ENCODE results near the gene SPATC1L. TPM values are rescaled to one million over a fixed set of nuclear protein-coding genes. Genes with fewer than 3 reads are reported as not detected.
"Not testable (repeated sequence)": the region's sequence is repeated elsewhere in the genome, so short reads cannot be mapped to it uniquely, and the experiment has no call there.

The SPATC1L gene
- total RNA-seq, 1 donor from 2014 or later: 32.8 TPM

DNA sequence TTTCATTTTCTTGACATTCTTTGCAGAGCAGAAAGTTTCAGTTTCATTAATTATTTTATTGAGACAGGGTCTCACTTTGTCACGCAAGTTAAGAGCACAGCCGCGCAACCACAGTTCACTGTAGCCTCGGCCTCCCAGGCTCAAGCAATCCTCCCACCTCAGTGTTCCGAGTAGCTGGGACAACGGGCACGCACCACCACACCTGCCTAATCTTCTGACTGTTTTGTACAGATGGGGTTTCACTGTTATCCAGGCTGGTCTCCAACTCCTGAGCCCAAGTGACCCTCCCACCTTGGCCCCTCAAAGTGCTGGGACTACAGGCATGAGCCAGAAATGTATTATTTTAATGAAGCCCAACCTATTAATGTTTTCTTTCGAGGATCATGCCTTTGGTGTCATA lies 3.0 kb upstream of the SPATC1L start:
- H3K4me3 Mint-ChIP-seq (ENCODE audit: low read depth): no peak overlapping the region
- no peak overlapping the region for H3K27ac Mint-ChIP-seq
- peaks cover 3% of the 10 kb centered on the region for H3K36me3 Mint-ChIP-seq (ENCODE audit: insufficient read depth)
- no peaks in the 10 kb centered on the region for H3K27me3 Mint-ChIP-seq
- TF ChIP-seq, protein P1, sequence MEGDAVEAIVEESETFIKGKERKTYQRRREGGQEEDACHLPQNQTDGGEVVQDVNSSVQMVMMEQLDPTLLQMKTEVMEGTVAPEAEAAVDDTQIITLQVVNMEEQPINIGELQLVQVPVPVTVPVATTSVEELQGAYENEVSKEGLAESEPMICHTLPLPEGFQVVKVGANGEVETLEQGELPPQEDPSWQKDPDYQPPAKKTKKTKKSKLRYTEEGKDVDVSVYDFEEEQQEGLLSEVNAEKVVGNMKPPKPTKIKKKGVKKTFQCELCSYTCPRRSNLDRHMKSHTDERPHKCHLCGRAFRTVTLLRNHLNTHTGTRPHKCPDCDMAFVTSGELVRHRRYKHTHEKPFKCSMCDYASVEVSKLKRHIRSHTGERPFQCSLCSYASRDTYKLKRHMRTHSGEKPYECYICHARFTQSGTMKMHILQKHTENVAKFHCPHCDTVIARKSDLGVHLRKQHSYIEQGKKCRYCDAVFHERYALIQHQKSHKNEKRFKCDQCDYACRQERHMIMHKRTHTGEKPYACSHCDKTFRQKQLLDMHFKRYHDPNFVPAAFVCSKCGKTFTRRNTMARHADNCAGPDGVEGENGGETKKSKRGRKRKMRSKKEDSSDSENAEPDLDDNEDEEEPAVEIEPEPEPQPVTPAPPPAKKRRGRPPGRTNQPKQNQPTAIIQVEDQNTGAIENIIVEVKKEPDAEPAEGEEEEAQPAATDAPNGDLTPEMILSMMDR (IDR thresholded peaks at IDR 0.05; ENCODE audit: unreplicated experiment): no peak
- no peak for DNase-seq (ENCODE audit: low spot score, unreplicated experiment)
- H3K4me1 Mint-ChIP-seq (ENCODE audit: low read depth): peaks cover 4% of the 10 kb centered on the region
- H3K9me3 Mint-ChIP-seq (ENCODE audit: low read depth): no peaks in the 10 kb centered on the region

DNA sequence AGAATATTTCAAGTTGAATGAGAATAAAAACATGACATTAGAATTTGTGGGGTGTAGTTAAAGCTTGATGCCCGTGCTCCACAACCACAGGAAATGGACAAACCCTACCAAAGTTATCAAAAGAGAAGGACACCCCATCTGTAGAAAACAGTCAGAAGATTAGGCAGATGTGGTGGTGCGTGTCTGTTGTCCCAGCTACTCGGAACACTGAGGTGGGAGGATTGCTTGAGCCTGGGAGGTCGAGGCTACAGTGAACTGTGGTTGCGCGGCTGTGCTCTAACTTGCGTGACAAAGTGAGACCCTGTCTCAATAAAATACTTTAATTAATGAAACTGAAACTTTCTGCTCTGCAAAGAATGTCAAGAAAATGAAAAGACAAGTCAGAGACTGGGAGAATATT lies 1.5 kb upstream of the SPATC1L start:
- Mint-ChIP-seq H3K4me3 (ENCODE audit: low read depth) (peak overlapping the region; percentile 88), H3K27ac (no peak overlapping the region), H3K36me3 (ENCODE audit: insufficient read depth) (peaks cover 3% of the 10 kb centered on the region), H3K27me3 (no peaks in the 10 kb centered on the region), H3K9me3 (ENCODE audit: low read depth) (no peaks in the 10 kb centered on the region), H3K4me1 (ENCODE audit: low read depth) (peaks cover 4% of the 10 kb centered on the region)
- DNase-seq (ENCODE audit: low spot score, unreplicated experiment): no peak
- TF ChIP-seq, protein P1 (IDR thresholded peaks at IDR 0.05; ENCODE audit: unreplicated experiment): no peak

DNA sequence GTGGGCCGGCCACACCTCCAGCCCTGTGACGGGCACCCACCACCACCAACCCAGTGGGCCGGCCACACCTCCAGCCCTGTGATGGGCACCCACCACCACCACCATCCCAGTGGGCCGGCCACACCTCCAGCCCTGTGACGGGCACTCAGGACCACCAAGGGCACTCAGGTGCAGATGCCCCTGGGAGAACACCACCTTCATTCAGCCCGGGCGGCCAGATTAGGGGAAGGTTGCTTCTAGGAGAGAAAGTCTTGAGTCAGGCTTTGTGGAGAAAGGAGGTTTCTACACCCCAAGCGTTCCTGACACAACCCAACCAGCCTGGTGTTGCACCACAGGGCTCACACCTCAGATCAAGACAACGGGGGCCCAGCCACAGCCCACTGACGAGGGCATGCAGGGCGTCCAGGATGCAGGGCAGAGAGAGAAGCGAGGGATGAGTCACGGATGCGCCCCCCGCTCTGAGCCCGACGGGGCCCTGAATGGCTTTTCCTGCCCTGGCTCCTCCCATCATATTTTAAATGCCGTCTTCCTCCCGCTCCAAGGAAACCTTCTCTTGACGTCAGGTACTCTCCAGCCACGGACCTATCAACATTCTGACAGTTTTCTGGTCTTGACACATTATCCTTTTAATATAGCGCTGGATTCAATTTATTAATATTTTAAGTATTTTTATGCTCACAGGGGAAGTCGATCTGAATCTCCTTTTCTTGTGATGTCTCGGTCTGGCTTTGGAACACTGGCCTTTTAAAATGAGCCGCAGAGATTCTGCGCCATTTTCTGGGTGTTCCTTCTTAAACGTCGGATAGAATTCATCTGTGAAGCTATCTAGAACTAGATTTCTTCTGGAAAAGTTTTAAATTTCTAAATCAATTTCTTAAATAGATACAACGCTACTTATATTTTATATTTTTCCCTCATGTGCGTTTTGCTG lies 631 bp upstream of the SPATC1L start:
- peak; percentile 79 for DNase-seq (ENCODE audit: low spot score, unreplicated experiment)
- TF ChIP-seq, protein P1 (IDR thresholded peaks at IDR 0.05; ENCODE audit: unreplicated experiment): no peak
- Mint-ChIP-seq H3K36me3 (ENCODE audit: insufficient read depth) (peaks cover 3% of the 10 kb centered on the region), H3K27ac (peak overlapping the region; percentile 95), H3K4me1 (ENCODE audit: low read depth) (peaks cover 4% of the 10 kb centered on the region), H3K9me3 (ENCODE audit: low read depth) (no peaks in the 10 kb centered on the region), H3K27me3 (no peaks in the 10 kb centered on the region), H3K4me3 (ENCODE audit: low read depth) (peak overlapping the region; percentile 88)

DNA sequence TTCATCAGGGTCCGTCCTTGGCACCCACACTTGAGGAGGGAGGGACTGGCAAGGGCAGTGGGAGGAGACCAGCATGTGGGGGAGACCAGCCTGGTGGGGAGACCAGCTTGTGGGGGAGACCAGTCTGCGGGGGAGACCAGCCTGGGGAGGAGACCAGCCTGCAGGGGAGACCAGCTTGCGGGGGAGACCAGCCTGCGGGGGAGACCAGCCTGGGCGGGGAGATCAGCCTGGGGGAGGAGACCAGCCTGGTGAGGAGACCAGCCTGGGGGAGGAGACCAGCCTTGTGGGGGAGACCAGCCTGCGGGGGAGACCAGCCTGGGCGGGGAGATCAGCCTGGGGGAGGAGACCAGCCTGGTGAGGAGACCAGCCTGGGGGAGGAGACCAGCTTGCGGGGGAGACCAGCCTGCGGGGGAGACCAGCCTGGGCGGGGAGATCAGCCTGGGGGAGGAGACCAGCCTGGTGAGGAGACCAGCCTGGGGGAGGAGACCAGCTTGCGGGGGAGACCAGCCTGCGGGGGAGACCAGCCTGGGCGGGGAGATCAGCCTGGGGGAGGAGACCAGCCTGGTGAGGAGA lies 836 bp downstream of the SPATC1L start:
- not testable (repeated sequence) for H3K9me3 Mint-ChIP-seq (ENCODE audit: low read depth); H3K27me3 Mint-ChIP-seq; DNase-seq (ENCODE audit: low spot score, unreplicated experiment); H3K36me3 Mint-ChIP-seq (ENCODE audit: insufficient read depth); H3K4me1 Mint-ChIP-seq (ENCODE audit: low read depth); H3K27ac Mint-ChIP-seq
- H3K4me3 Mint-ChIP-seq (ENCODE audit: low read depth): peak overlapping the region; percentile 91

DNA sequence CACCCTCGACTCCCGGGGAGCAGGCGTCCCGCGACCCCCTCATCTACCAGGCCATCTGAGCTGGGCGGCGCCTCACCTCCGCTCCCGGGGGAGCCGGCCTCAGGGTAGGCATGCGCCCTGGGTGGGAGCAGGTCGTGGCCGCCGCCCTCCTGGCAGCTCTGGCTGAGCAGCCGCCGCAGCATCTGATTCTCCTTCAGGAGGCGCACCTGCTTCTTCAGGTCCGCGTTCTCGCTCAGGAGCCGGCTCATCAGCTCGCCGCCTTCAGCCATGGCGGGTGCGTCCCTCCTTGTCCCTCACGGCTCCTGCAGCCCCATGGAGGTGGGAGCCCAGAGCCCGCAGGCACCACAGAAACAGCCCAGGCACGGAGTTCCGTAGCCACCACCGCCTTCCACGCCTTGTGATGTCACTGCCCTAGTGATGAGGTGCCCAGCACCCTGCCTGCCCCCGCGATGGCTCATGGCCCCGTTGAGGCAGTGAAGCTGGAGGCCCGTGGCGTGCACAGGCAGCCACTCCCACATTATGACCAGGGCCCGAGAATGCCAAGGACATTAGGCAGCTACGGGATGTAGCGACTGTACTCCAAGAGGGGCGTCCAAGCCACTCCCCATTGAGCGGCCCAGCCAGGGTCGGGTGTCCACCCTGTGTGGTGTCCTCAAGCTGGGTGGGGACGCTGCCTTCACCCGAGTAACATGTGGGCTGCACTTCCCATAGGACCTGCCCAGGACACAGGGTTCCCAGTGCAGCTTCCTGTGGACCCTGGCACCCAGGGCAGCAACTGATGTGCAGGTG lies 1.5 kb downstream of the SPATC1L start:
- peak overlapping the region; percentile 69 for H3K4me3 Mint-ChIP-seq (ENCODE audit: low read depth)
- peaks cover 2% of the 10 kb centered on the region for H3K36me3 Mint-ChIP-seq (ENCODE audit: insufficient read depth)
- H3K9me3 Mint-ChIP-seq (ENCODE audit: low read depth): peaks cover under 1% of the 10 kb centered on the region
- H3K4me1 Mint-ChIP-seq (ENCODE audit: low read depth): peaks cover 4% of the 10 kb centered on the region
- no peak for DNase-seq (ENCODE audit: low spot score, unreplicated experiment)
- TF ChIP-seq, protein P1 (IDR thresholded peaks at IDR 0.05; ENCODE audit: unreplicated experiment): no peak
- no peaks in the 10 kb centered on the region for H3K27me3 Mint-ChIP-seq
- no peak overlapping the region for H3K27ac Mint-ChIP-seq
